Measurements from ENCODE around the gene SLC51A.

SLC51A gene

GRCh38 chr3:196225763-196226364, 9.5 kb downstream of the SLC51A start:
- TF ChIP-seq CTCF (IDR thresholded peaks at IDR 0.05; ENCODE audit: borderline replicate concordance, insufficient read depth, low read depth, low read length): no peak
- H3K4me3 ChIP-seq (ENCODE audit: low read depth, low read length): no peak overlapping the region

GRCh38 chr3:196227121-196227561, 10.8 kb downstream of the SLC51A start:
- H3K4me3 ChIP-seq (ENCODE audit: low read depth, low read length): no peak overlapping the region
- TF ChIP-seq CTCF (IDR thresholded peaks at IDR 0.05; ENCODE audit: borderline replicate concordance, insufficient read depth, low read depth, low read length): no peak

- peak; percentile 19; the same call in 1 of the 2 replicates for TF ChIP-seq CTCF (IDR thresholded peaks at IDR 0.05; ENCODE audit: borderline replicate concordance, insufficient read depth, low read depth, low read length)
- H3K4me3 ChIP-seq (ENCODE audit: low read depth, low read length): no peak overlapping the region
These were observed 11.5 kb downstream of the SLC51A start for GRCh38 chr3:196227629-196228493.

- no peak overlapping the region for H3K4me3 ChIP-seq (ENCODE audit: low read depth, low read length)
- no peak for TF ChIP-seq CTCF (IDR thresholded peaks at IDR 0.05; ENCODE audit: borderline replicate concordance, insufficient read depth, low read depth, low read length)
These were observed 16.0 kb downstream of the SLC51A start for GRCh38 chr3:196232154-196232881.

- H3K4me3 ChIP-seq (ENCODE audit: low read depth, low read length): no peak overlapping the region
- TF ChIP-seq CTCF (IDR thresholded peaks at IDR 0.05; ENCODE audit: borderline replicate concordance, insufficient read depth, low read depth, low read length): no peak
These were observed 16.5 kb downstream of the SLC51A start for GRCh38 chr3:196232882-196233251.

- H3K4me3 ChIP-seq (ENCODE audit: low read depth, low read length): no peak overlapping the region
- TF ChIP-seq CTCF (IDR thresholded peaks at IDR 0.05; ENCODE audit: borderline replicate concordance, insufficient read depth, low read depth, low read length): no peak
These were observed 19.3 kb downstream of the SLC51A start for GRCh38 chr3:196235452-196236122.
